HuH-7 (cell line): ENCODE data around the gene C14orf119.

Source experiments
- DNase-seq: peaks from one replicate; pipeline ENCODE4 v3.0.0; 2011; ENCODE audit warnings: low spot score

The C14orf119 gene, protein sequence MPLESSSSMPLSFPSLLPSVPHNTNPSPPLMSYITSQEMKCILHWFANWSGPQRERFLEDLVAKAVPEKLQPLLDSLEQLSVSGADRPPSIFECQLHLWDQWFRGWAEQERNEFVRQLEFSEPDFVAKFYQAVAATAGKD

GRCh38 chr14:23095196-23096108 lies at the start of gene C14orf119:
Gene C14orf119 (plus strand): TSS chr14:23095505. CDS start chr14:23097659, 2,154 bp downstream.
- DNase-seq = peak; percentile 96

- no peak for DNase-seq
Measured at GRCh38 chr14:23047034-23047634, 48.2 kb upstream of the C14orf119 start.

GRCh38 chr14:23047751-23048693 lies 47.3 kb upstream of the C14orf119 start:
- no peak for DNase-seq

DNA sequence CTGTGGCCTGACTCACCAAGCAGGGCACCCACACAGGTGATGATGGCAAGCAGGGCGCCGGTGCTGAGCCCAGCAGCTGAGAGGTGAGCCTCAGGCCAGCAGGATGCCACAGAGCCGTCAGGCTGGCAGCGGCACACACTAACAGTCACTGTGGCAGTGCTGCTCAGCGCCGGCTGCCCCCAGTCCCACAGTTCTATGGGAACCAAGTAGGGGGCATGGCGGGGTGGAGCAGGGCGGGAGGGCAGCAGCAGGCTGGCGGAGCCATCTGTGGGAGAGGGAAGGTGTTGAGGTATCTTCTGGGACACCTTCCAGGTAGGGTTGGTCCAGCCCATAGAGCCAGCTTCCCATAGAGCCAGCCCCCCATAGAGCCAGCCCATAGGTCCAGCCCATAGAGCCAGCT lies 46.3 kb upstream of the C14orf119 start:
- DNase-seq = no peak

DNA sequence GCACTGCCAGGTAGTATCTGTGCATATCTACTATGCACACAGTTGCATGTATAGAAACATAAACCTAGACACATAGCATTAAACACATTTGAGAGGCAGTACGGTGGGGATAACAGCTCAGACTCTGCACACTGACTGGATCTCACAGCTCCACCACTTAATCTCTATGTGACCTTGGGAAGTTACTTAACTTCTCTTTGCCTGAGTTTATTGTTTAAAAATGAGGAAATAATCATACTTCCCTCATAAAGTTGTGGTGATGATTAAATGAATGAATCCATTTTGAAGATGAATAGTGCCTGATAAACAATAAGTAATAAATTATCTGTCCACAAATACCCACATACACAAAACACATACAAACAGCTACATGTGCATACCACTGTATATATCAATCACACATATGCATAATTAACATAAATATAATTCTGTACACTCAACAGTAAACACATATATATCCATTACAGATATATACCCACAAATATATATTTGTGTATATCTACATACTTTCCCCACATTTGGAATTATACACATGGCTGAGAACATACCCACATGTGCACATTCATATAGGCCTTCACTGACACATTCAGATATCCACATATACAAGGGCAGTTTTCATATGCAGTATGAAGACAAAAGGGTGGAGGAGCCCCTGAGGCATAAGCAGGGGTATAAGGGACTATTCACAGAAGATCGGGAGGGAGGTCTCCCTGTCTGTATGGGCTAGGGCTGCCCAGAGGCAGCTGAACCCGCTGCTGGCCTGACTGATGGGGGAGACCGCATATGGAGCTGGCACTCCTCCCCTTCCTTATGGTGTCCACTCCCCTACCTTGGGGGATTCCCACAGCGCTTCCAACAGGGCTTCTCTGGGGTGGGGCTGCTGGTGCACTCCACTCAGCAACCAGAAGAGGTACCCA lies 43.9 kb upstream of the C14orf119 start:
- no peak for DNase-seq

DNA sequence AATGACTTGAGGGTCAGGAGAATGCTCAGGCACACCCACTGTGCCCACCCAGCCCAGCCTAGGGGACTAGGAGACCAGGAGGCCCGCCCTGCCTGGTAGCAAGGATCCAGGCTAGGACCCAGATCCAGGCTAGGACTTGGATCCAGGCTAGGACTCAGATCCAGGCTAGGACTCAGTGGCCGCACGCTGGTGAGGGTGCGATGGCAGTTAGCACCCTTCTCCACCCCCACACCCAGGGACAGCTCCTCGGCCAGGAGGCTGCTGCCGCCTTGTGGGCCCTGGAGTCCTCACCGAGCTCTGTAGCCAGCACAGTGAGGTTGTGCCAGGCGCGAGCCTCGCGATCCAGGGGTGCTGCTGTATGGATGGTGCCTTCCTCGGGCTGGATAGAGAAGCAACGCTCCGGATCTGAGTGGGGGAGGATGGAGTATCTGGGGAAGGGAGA lies 43.1 kb upstream of the C14orf119 start:
- DNase-seq = peak; percentile 48

DNA sequence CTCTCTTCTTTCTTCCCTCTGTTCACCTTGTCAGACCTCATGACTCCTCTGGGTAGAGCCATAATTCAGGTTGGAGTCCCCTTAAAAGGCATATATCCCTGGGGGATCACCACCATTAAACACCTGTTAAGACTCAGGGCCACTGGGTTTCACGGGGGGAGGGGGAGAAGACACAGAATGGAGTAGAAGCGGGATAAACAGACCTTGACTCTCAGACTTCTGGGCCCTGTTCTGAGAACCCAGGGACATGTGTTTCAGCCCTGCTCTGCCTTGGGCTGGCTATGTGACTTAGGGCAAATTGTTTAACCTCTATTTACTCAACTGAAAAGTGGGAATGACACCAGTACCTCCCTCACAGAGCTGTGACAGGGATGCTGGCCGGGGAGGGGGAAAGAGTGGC lies 42.6 kb upstream of the C14orf119 start:
- DNase-seq = no peak

GRCh38 chr14:23053426-23053825 lies 41.9 kb upstream of the C14orf119 start:
- DNase-seq = no peak

- peak; percentile 63 for DNase-seq
Measured at GRCh38 chr14:23054000-23054811, 41.1 kb upstream of the C14orf119 start.

DNA sequence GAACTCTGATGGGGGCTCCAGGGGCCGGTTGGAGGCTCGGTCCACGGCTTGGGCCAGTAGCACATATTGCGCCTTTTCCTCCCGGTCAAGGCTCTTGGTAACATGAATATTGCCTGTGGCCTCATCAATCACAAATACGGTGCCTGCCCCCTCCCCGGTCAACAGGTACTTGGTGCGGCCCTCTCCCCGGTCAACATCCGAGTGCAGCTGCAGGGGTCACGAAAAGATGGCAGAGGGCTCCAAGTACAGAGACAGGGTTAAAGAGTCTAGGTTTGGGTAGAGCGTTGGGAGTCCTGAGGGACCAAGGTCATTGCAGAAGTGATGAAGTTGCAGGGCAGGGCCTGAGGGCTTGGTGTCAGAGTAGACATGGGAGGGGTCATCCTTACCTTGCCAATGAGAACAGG lies 40.2 kb upstream of the C14orf119 start:
- no peak for DNase-seq

DNA sequence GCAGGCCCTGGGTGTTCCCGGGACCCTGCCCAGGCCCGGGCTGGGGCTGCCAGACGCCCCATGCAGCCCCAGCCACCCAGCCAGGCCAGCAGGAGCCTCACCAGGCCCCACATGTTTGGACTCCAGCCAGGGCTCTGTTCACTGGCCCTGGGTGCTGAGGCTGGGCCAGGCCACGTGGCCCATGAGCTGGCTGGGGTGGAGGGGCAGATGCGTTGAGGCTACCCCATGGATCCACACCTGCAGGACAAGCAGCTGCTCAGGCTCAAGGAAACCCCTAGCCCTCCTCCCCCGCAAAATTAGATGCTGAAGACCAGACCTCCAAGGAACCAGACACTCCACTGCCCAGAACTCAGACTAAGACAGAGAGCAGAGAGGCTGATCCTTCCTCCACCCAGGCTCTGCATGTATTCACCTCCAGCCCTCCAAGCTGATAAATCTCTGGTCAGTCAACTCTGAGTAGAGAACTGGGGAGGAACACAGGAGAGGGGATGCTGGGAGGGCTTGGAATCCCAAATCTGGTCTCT lies 39.6 kb upstream of the C14orf119 start:
- no peak for DNase-seq

- DNase-seq = peak; percentile 98
Measured at GRCh38 chr14:23056145-23056955, 39.0 kb upstream of the C14orf119 start.

DNA sequence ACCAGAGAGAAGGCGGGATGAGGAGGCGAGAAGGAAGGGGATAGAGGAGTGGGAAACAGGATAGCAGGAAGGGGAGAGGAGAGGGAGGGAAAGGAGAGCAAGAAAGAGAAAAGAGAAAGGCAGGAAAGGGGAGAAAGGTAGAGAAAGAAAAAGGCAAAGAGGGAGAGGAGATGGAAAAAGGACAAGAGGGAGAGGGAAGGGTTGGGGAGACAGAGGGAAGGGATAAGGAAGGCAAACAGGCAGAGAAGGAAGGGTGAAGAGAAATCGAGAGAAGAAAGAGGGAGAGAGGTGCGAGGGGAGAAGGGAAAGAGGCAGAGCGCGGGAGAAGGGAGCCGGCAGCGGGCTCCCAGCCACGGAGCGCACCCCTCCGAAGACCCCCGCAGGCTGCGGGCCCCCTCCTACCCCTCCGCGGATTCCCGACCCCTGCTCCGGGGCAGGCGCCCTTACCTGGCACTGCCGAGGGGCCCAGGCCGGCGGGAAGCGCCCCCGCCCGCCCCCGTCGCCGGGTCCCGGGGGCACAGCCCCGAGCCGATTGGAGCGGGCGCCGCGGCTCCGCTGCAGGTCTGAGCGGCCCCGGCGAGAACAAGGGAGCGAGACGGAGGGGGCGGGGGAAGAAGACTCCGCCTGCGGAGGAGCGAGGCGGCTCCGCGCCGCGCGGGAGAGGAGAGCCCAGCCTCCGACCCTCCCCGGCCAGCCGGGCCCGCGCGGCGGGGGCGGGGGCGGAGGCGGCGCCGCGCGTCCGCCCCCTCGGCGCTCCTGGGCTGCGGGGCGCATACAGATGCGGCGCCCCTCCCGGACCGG lies 38.1 kb upstream of the C14orf119 start, which contains the start of gene CDH24:
TSS of gene CDH24 (minus strand) at position 565 of the 801 bp plus-strand sequence. CDS start 1,787 bp downstream, outside the sequence.
- DNase-seq = peak; percentile 80

DNA sequence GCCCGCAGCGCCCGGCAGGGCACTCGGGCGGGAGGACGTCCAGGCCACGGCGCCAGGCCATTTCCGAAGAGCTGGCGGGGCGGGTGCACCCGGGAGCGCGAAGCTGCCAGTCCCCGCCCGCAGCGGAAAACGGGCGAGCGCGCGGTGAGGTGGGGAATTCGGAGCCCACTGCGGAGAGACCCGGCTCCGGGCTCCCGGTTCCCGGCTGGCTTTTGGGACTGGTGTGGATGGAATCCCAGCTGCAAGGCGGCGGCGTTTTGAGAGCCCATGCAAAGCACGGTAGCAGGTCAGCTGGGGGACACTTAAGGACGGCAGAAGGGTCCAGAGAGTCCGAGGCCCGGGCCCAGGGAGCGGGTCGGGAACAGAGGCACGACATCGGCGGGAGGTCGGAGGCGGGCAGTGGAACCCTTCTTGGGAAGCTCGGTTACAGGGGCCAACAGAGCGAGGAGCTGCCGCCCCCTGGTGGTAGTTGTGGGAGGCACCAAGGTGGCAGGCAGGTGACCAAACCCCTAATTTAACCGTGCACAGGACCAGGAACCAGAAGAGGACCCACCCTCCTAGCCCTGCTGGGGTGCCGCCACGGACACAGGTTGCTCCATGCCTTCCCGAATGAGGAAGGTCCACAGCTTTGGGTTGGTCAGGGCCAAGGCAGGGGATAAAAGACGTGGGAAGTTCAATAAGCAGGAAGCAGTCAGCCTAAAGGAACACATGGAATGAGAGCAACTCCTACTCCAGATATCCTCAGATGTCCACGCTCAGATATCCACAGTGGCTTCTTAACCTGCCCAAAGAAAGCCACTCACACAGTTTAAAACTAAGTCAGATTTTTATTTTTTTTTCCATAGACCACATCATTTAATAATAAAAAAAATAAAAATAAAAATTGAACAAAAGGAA lies 37.3 kb upstream of the C14orf119 start:
- DNase-seq = peak; percentile 96

DNA sequence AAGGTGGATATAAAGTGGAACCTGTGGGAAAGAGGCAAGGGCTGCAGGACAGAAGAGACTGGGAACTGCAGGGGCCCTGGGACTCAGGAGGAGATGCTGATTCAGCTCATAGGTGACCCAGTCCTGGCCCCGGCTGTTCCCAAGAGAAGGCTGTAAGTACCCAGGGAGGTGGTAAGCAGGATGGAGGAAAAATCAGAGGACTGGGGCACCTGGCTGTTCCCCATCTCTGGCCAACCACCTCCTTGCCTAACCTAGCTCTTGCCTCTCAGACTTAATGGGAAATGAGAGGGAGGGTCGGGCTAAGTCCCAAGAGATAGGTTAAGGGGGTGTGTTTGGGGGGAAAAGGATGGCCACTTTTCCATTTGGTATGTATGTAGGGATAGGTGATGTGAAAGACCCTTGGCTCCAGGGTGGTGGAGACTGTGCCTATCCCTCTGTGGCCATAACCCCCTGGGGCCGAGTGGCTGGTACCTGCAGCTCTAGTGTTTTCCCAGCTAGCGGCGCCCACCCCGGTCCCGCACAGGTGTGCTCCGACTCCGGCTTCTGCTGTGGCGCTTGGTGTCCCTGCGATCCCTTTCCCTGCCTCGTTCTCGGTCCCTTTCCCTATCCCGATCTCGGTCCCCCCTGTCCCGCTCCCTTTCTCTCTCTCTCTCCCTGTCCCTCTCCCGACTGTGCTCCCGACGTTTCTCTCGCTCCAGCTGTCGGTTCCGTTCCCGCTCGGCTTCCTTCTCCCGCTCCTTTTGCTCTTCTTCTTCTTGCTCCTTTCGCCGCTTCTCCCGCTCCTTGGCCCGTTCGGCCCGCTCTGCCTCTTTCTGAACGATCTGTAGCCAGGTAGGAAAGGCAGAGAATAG lies 36.4 kb upstream of the C14orf119 start:
- DNase-seq = no peak
